HepG2 (cell line): ENCODE results near the gene GPBP1.

Source experiments
- ARNTL ChIP-seq: sonication (generic); formaldehyde crosslinking; IDR thresholded peaks from 2 replicates; pipeline ENCODE4 v1.4.0; 2020; ENCODE audit warnings: mild to moderate bottlenecking, missing genetic modification reagents
- ATRX ChIP-seq: sonication (generic); formaldehyde crosslinking; IDR thresholded peaks from 2 replicates; pipeline ENCODE4 v1.4.0; 2020; ENCODE audit warnings: missing genetic modification reagents, borderline replicate concordance
- CTCF ChIP-seq: sonication (generic); formaldehyde crosslinking; IDR thresholded peaks from 2 replicates; pipeline ENCODE4 v1.5.0; 2020; ENCODE audit warnings: mild to moderate bottlenecking, missing genetic modification reagents, moderate library complexity
- EZH2 ChIP-seq: conservative IDR thresholded peaks from 2 replicates; pipeline ENCODE4 v1.6.1; 2012; ENCODE audit warnings: mild to moderate bottlenecking, low read depth, low read length, moderate library complexity
- HNF4G ChIP-seq, 2 experiments: sonication (generic) in 1 of 2; formaldehyde crosslinking in 1 of 2; IDR thresholded peaks; 2 replicates each; pipeline versions ENCODE4 v1.4.0 to v1.6.1; 2011 to 2020; ENCODE audit warnings: borderline replicate concordance in 2 of 2, low read depth in 2 of 2, mild to moderate bottlenecking in 2 of 2, low read length in 1 of 2, missing genetic modification reagents in 1 of 2, moderate library complexity in 1 of 2
- KDM1A ChIP-seq: IDR thresholded peaks from 2 replicates; pipeline ENCODE4 v1.6.1; 2016; ENCODE audit warnings: missing compliant biosample characterization
- POLR2A ChIP-seq, 2 experiments: IDR thresholded peaks; 2 replicates each; pipeline ENCODE4 v1.6.1; 2011; ENCODE audit warnings: low read depth in 2 of 2, low read length in 2 of 2, mild to moderate bottlenecking in 1 of 2, moderate library complexity in 1 of 2; ENCODE audit not compliant: insufficient read depth in 1 of 2
- ZSCAN20 ChIP-seq: sonication (generic); formaldehyde crosslinking; IDR thresholded peaks from 2 replicates; pipeline ENCODE4 v1.4.0; 2020; ENCODE audit warnings: missing genetic modification reagents, mild to moderate bottlenecking, borderline replicate concordance

GRCh38 chr5:57157131-57157530 lies 16.7 kb upstream of the GPBP1 start:
- TF ChIP-seq ZSCAN20 (no peak), HNF4G (IDR thresholded peaks at IDR 0.05; ENCODE audit: borderline replicate concordance, low read depth, low read length) (no peak), HNF4G (CRISPR knock-in tag; IDR thresholded peaks at IDR 0.05; ENCODE audit: borderline replicate concordance, low read depth) (no peak), KDM1A (no peak), CTCF (CRISPR knock-in tag) (no peak), EZH2 (no peak), ARNTL (CRISPR knock-in tag) (no peak), ATRX (CRISPR knock-in tag) (no peak), POLR2A (IDR thresholded peaks at IDR 0.05; ENCODE audit: insufficient read depth in 1 of 2, low read depth in 2 of 2, low read length in 2 of 2) (no peak)
